HCT116 (cell line): ENCODE measurements around the gene CES1. TPM values are rescaled to one million over a fixed set of nuclear protein-coding genes. Genes with fewer than 3 reads are reported as not detected.

Source experiments
- ATAC-seq: fragments of 200-7000 bp; cut with Tn5 transposase; 2 replicates; pipeline ENCODE4 v1.9.1; 2020; ENCODE audit warnings: mild to moderate bottlenecking, moderate library complexity
- BruUV-seq: library from RNA; stranded (reverse); fragments of 400-500 nt; replicated peaks from 2 replicates; lab custom pipeline; 2021; lab: Mats Ljungman, UMichigan
- CTCF ChIA-PET: fragments of 300-600 bp; sonication (Branson Sonifier 250); formaldehyde crosslinking; loops from one replicate; lab custom pipeline; 2021; ENCODE audit warnings: antibody characterized with exemption; lab: Charles Lee
- POLR2A ChIA-PET: fragments of 300-600, 350-600 bp; sonication (Branson Sonifier 250); formaldehyde crosslinking; loops from one replicate; lab custom pipeline; 2021; ENCODE audit warnings: antibody characterized with exemption; lab: Charles Lee
- RAD21 ChIA-PET, 2 experiments: fragments of 300-600 bp; sonication (Branson Sonifier 250); formaldehyde crosslinking; loops; one replicate each; lab custom pipeline; 2023; ENCODE audit warnings: low total read pairs in 2 of 2; ENCODE audit not compliant: uncharacterized antibody in 2 of 2, unreplicated experiment in 2 of 2, low non-redundant PET in 1 of 2; lab: Charles Lee
- DNase-seq: peaks from one replicate; pipeline ENCODE4 v3.0.0-alpha.2; 2010; ENCODE audit warnings: low read depth, low spot score
- H2AFZ ChIP-seq: fragments of 200-600 bp; shearing (Covaris generic), sonication (generic); 2 replicates; pipeline ENCODE4 v1.6.1; 2017; ENCODE audit warnings: low read depth, mixed run types, mixed read lengths, antibody characterized with exemption, low read length; ENCODE audit not compliant: poor library complexity, severe bottlenecking
- H3K27ac ChIP-seq: 2 replicates; pipeline ENCODE4 v1.5.1; 2012; ENCODE audit warnings: low read depth, low read length
- H3K27me3 ChIP-seq: fragments of 200-600 bp; sonication (generic); 2 replicates; pipeline ENCODE4 v1.6.1; 2016; ENCODE audit warnings: mixed run types, low read length, mixed read lengths; ENCODE audit not compliant: insufficient read depth
- H3K36me3 ChIP-seq, 2 experiments: fragments of 200-500 bp in 1 of 2; fragments of 200-600 bp in 1 of 2; sonication (Bioruptor generic) in 1 of 2; sonication (generic) in 1 of 2; 2 replicates each; pipeline versions ENCODE4 v1.5.1 to v1.6.1; 2014 to 2016; ENCODE audit warnings: low read length in 2 of 2, inconsistent platforms in 1 of 2, mixed read lengths in 1 of 2, mixed run types in 1 of 2; ENCODE audit not compliant: insufficient read depth in 2 of 2, control insufficient read depth in 1 of 2
- H3K4me1 ChIP-seq, 2 experiments: fragments of 200-600 bp in 1 of 2; sonication (generic) in 1 of 2; 2 replicates each; pipeline versions ENCODE4 v1.5.1 to v1.6.1; 2012 to 2017; ENCODE audit warnings: low read length in 2 of 2, inconsistent platforms in 1 of 2, mild to moderate bottlenecking in 1 of 2, mixed read lengths in 1 of 2, mixed run types in 1 of 2, moderate library complexity in 1 of 2; ENCODE audit not compliant: insufficient read depth in 2 of 2, control insufficient read depth in 1 of 2
- H3K4me2 ChIP-seq: fragments of 200-600 bp; sonication (generic); 2 replicates; pipeline ENCODE4 v1.6.1; 2017; ENCODE audit warnings: mixed run types, low read length, mixed read lengths
- H3K4me3 ChIP-seq, 2 experiments: fragments of 200-600 bp in 1 of 2; sonication (generic) in 1 of 2; replicated peaks in 1 of 2; 2 replicates each; pipeline ENCODE4 v1.5.1; 2011 to 2016; ENCODE audit warnings: low read length in 2 of 2, control low read depth in 1 of 2, low read depth in 1 of 2, mild to moderate bottlenecking in 1 of 2, mixed read lengths in 1 of 2, mixed run types in 1 of 2
- H3K79me2 ChIP-seq: fragments of 200-600 bp; sonication (generic); 2 replicates; pipeline ENCODE4 v1.6.1; 2017; ENCODE audit warnings: mild to moderate bottlenecking, mixed run types, low read length, moderate library complexity, mixed read lengths; ENCODE audit not compliant: insufficient read depth
- H3K9ac ChIP-seq: fragments of 200-600 bp; sonication (generic); 2 replicates; pipeline ENCODE4 v1.6.1; 2016; ENCODE audit warnings: low read length, mixed read lengths
- H3K9me2 ChIP-seq: fragments of 200-600 bp; sonication (generic), shearing (Covaris generic); 2 replicates; pipeline ENCODE4 v1.6.1; 2017; ENCODE audit warnings: mixed run types, mild to moderate bottlenecking, moderate library complexity; ENCODE audit not compliant: insufficient read depth
- H3K9me3 ChIP-seq, 2 experiments: fragments of 200-500 bp in 1 of 2; fragments of 200-600 bp in 1 of 2; sonication (Bioruptor generic) in 1 of 2; sonication (generic) in 1 of 2; 2 replicates each; pipeline ENCODE4 v1.6.1; 2014 to 2017; ENCODE audit warnings: low read length in 2 of 2, mixed read lengths in 2 of 2, inconsistent platforms in 1 of 2, low read depth in 1 of 2, mild to moderate bottlenecking in 1 of 2, mixed run types in 1 of 2, moderate library complexity in 1 of 2; ENCODE audit not compliant: control insufficient read depth in 1 of 2, insufficient read depth in 1 of 2
- H4K20me1 ChIP-seq: fragments of 200-600 bp; sonication (generic), shearing (Covaris generic); 2 replicates; pipeline ENCODE4 v1.6.1; 2017; ENCODE audit warnings: mixed run types, mild to moderate bottlenecking, moderate library complexity; ENCODE audit not compliant: insufficient read depth
- CBX3 ChIP-seq: IDR thresholded peaks from 2 replicates; pipeline ENCODE4 v1.6.1; 2012; ENCODE audit warnings: low read depth
- EGR1 ChIP-seq: IDR thresholded peaks from 2 replicates; pipeline ENCODE4 v1.6.1; 2012; ENCODE audit warnings: low read depth
- ELF1 ChIP-seq: IDR thresholded peaks from 2 replicates; pipeline ENCODE4 v1.6.1; 2012; ENCODE audit warnings: low read depth, borderline replicate concordance
- EZH2 ChIP-seq: fragments of 200-600 bp; sonication (generic); IDR thresholded peaks from 2 replicates; pipeline ENCODE4 v1.6.1; 2017; ENCODE audit warnings: antibody characterized with exemption, mixed run types
- FOSL1 ChIP-seq: IDR thresholded peaks from 2 replicates; pipeline ENCODE4 v1.6.1; 2012; ENCODE audit warnings: low read depth
- JUND ChIP-seq: IDR thresholded peaks from 2 replicates; pipeline ENCODE4 v1.6.1; 2012
- POLR2A ChIP-seq: IDR thresholded peaks from 2 replicates; pipeline ENCODE4 v1.7.0; 2011; ENCODE audit warnings: borderline replicate concordance; ENCODE audit not compliant: insufficient read depth, insufficient read length; ENCODE audit errors: extremely low read depth
- POLR2AphosphoS5 ChIP-seq: IDR thresholded peaks from 2 replicates; pipeline ENCODE4 v1.6.1; 2011; ENCODE audit warnings: mild to moderate bottlenecking, low read depth, low read length, moderate library complexity
- RAD21 ChIP-seq: IDR thresholded peaks from 2 replicates; pipeline ENCODE4 v1.6.1; 2012; ENCODE audit warnings: low read depth, mild to moderate bottlenecking
- SIN3A ChIP-seq: IDR thresholded peaks from 2 replicates; pipeline ENCODE4 v1.6.1; 2012; ENCODE audit warnings: low read depth
- SRF ChIP-seq: IDR thresholded peaks from 2 replicates; pipeline ENCODE4 v1.6.1; 2012; ENCODE audit warnings: low read depth
- TCF7L2 ChIP-seq: IDR thresholded peaks from 2 replicates; pipeline ENCODE4 v1.7.0; 2011; ENCODE audit warnings: borderline replicate concordance, inconsistent platforms; ENCODE audit not compliant: insufficient read depth, insufficient read length; ENCODE audit errors: extremely low read depth
- YY1 ChIP-seq: IDR thresholded peaks from 2 replicates; pipeline ENCODE4 v1.6.1; 2011; ENCODE audit warnings: low read length, low read depth, moderate library complexity, mild to moderate bottlenecking; ENCODE audit not compliant: insufficient replicate concordance; ENCODE audit errors: extremely low read depth
- ZFX ChIP-seq: fragments of 450-650 bp; IDR thresholded peaks from 2 replicates; pipeline ENCODE4 v1.6.1; 2017
- ZNF274 ChIP-seq: fragments of 200-500 bp; sonication (Bioruptor generic); IDR thresholded peaks from 2 replicates; pipeline ENCODE4 v1.6.1; 2014; ENCODE audit warnings: mild to moderate bottlenecking, low read depth, low read length, inconsistent platforms
- intact Hi-C: fragments of 100-400 bp; cut with micrococcal nuclease; formaldehyde crosslinking; loops from 2 replicates; pipeline ENCODE4 v1.10.0; 2022
- total RNA-seq: library from RNA; stranded (reverse); gene quantifications from one replicate; pipeline ENCODE4 v1.2.1, GENCODE V29; 2021; ENCODE audit not compliant: unreplicated experiment
- TF ChIP-seq, protein P1 (sequence below): IDR thresholded peaks from 2 replicates; pipeline ENCODE4 v1.6.1; 2012; ENCODE audit warnings: low read depth
- TF ChIP-seq, protein P2 (sequence below): IDR thresholded peaks from 2 replicates; pipeline ENCODE4 v1.6.1; 2011; ENCODE audit warnings: mild to moderate bottlenecking, low read length, moderate library complexity; ENCODE audit not compliant: insufficient replicate concordance; ENCODE audit errors: extremely low read depth
- TF ChIP-seq, protein P3 (sequence below), 3 experiments: fragments of 200-600 bp in 1 of 3; sonication (generic) in 1 of 3; IDR thresholded peaks in 2 of 3; conservative IDR thresholded peaks in 1 of 3; 2 replicates each; pipeline ENCODE4 v1.5.1; 2012 to 2017; ENCODE audit warnings: low read depth in 2 of 3, low read length in 2 of 3, antibody characterized with exemption in 1 of 3, borderline replicate concordance in 1 of 3, control low read depth in 1 of 3, mild to moderate bottlenecking in 1 of 3, mixed read lengths in 1 of 3, mixed run types in 1 of 3, moderate library complexity in 1 of 3; ENCODE audit not compliant: insufficient read depth in 1 of 3
- TF ChIP-seq, protein P4 (sequence below): IDR thresholded peaks from 2 replicates; pipeline ENCODE4 v1.6.1; 2012

Gene CES1
- total RNA-seq, 1 experiment from 2014 or later = 1.8 TPM

DNA sequence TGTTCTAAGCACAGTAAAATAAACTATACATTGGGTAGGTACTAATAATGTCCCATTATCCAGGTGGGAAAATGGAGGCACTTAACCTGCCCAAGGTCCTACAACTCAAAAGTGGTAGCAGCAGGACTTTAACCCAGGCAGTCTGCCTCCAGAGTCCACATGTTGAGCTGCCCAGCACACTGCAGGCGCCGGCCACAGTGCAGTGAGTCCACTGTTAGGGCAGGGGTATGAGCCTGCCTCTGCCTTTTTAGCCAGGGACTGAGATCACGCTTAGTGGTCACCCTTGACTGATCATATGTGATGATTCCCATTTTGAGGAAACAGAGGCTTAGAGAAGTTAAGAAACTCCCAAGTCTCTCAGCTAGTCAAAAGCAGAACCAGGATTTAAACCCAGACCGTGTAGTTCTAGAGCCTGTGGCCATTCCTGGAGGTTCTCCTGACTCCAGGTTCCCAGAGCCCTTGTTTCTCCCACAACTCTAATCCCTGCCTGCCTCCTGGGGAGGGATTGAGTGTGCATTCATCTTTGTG, 8.4 kb downstream of the CES1 start:
- no peak for DNase-seq
- H3K27me3 ChIP-seq = peaks cover 22% of the 10 kb centered on the region
- ChIA-PET POLR2A (no interaction called here), RAD21 (no interaction called here), CTCF (no interaction called here)
- no peaks in the 10 kb centered on the region for H3K36me3 ChIP-seq
- H3K4me3 ChIP-seq = no peak overlapping the region
- TF ChIP-seq, protein P1, sequence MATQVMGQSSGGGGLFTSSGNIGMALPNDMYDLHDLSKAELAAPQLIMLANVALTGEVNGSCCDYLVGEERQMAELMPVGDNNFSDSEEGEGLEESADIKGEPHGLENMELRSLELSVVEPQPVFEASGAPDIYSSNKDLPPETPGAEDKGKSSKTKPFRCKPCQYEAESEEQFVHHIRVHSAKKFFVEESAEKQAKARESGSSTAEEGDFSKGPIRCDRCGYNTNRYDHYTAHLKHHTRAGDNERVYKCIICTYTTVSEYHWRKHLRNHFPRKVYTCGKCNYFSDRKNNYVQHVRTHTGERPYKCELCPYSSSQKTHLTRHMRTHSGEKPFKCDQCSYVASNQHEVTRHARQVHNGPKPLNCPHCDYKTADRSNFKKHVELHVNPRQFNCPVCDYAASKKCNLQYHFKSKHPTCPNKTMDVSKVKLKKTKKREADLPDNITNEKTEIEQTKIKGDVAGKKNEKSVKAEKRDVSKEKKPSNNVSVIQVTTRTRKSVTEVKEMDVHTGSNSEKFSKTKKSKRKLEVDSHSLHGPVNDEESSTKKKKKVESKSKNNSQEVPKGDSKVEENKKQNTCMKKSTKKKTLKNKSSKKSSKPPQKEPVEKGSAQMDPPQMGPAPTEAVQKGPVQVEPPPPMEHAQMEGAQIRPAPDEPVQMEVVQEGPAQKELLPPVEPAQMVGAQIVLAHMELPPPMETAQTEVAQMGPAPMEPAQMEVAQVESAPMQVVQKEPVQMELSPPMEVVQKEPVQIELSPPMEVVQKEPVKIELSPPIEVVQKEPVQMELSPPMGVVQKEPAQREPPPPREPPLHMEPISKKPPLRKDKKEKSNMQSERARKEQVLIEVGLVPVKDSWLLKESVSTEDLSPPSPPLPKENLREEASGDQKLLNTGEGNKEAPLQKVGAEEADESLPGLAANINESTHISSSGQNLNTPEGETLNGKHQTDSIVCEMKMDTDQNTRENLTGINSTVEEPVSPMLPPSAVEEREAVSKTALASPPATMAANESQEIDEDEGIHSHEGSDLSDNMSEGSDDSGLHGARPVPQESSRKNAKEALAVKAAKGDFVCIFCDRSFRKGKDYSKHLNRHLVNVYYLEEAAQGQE = no peak
- TF ChIP-seq TCF7L2 (no peak), FOSL1 (no peak), ELF1 (no peak), RAD21 (no peak), SIN3A (no peak), POLR2A (no peak), ZFX (no peak), CBX3 (no peak), EZH2 (no peak), ZNF274 (no peak), SRF (no peak), POLR2AphosphoS5 (no peak), JUND (no peak), YY1 (no peak), EGR1 (no peak)
- TF ChIP-seq, protein P2, sequence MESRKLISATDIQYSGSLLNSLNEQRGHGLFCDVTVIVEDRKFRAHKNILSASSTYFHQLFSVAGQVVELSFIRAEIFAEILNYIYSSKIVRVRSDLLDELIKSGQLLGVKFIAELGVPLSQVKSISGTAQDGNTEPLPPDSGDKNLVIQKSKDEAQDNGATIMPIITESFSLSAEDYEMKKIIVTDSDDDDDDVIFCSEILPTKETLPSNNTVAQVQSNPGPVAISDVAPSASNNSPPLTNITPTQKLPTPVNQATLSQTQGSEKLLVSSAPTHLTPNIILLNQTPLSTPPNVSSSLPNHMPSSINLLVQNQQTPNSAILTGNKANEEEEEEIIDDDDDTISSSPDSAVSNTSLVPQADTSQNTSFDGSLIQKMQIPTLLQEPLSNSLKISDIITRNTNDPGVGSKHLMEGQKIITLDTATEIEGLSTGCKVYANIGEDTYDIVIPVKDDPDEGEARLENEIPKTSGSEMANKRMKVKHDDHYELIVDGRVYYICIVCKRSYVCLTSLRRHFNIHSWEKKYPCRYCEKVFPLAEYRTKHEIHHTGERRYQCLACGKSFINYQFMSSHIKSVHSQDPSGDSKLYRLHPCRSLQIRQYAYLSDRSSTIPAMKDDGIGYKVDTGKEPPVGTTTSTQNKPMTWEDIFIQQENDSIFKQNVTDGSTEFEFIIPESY = no peak
- TF ChIP-seq, protein P3, sequence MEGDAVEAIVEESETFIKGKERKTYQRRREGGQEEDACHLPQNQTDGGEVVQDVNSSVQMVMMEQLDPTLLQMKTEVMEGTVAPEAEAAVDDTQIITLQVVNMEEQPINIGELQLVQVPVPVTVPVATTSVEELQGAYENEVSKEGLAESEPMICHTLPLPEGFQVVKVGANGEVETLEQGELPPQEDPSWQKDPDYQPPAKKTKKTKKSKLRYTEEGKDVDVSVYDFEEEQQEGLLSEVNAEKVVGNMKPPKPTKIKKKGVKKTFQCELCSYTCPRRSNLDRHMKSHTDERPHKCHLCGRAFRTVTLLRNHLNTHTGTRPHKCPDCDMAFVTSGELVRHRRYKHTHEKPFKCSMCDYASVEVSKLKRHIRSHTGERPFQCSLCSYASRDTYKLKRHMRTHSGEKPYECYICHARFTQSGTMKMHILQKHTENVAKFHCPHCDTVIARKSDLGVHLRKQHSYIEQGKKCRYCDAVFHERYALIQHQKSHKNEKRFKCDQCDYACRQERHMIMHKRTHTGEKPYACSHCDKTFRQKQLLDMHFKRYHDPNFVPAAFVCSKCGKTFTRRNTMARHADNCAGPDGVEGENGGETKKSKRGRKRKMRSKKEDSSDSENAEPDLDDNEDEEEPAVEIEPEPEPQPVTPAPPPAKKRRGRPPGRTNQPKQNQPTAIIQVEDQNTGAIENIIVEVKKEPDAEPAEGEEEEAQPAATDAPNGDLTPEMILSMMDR (IDR thresholded peaks at IDR 0.05 in 2 of 3, conservative IDR thresholded peaks at IDR 0.05 in 1 of 3; ENCODE audit: borderline replicate concordance in 1 of 3, insufficient read depth in 1 of 3, low read depth in 2 of 3, low read length in 2 of 3) = no peak
- TF ChIP-seq, protein P4, sequence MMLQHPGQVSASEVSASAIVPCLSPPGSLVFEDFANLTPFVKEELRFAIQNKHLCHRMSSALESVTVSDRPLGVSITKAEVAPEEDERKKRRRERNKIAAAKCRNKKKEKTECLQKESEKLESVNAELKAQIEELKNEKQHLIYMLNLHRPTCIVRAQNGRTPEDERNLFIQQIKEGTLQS = no peak
- intact Hi-C loops = no loop called here
- H3K27ac ChIP-seq = no peak overlapping the region
- no peaks in the 10 kb centered on the region for H4K20me1 ChIP-seq
- H3K4me1 ChIP-seq = no peaks in the 10 kb centered on the region
- no peaks in the 10 kb centered on the region for H3K9me2 ChIP-seq
- no peaks in the 10 kb centered on the region for H3K79me2 ChIP-seq
- no peak overlapping the region for H3K9ac ChIP-seq
- no peaks in the 10 kb centered on the region for H3K9me3 ChIP-seq
- no peak for ATAC-seq
- no peak overlapping the region for H3K4me2 ChIP-seq
- H2AFZ ChIP-seq = no peak overlapping the region
- no TSS peak for BruUV-seq
